GM23248 (cell line): Measurements from ENCODE around the gene FKBP4.

Source experiments
- EZH2 ChIP-seq: fragments of 200-600 bp; sonication (generic); IDR thresholded peaks from 2 replicates; pipeline ENCODE4 v1.6.1; 2018; ENCODE audit warnings: antibody characterized with exemption, mild to moderate bottlenecking; ENCODE audit not compliant: insufficient read depth, poor library complexity, severe bottlenecking
- EZH2phosphoT487 ChIP-seq: fragments of 200-600 bp; sonication (generic); IDR thresholded peaks from 2 replicates; pipeline ENCODE4 v1.6.1; 2018; ENCODE audit warnings: antibody characterized with exemption, moderate library complexity, mild to moderate bottlenecking, low read depth; ENCODE audit not compliant: insufficient read depth

DNA sequence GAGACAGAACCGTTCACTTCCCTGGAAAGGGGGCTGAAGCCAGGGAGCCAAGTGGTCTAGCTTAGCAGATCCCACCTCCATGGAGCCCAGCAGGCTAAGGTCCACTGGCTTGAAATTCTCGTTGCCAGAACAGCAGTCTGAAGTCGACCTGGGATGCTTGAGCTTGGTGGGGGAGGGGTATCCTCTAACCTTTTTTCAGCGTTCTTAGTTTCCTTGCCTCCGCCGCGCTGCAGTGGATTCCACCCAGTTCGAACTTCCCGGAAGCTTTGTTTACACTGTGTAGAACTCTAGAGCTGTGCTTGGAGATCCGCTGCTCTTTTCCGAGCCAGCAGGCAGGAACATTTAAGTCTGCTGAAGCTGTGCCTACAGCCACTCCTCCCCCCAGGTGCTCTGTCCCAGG is 45.2 kb upstream of the FKBP4 start:
- TF ChIP-seq EZH2 (no peak), EZH2phosphoT487 (no peak)
